K562 (cell line): ENCODE measurements around the gene MRPL27. TPM values are rescaled to one million over a fixed set of nuclear protein-coding genes. Genes with fewer than 3 reads are reported as not detected.

Source experiments
- CXXC5 ChIP-seq: fragments of 250-450 bp; sonication (Bioruptor Pico); IDR thresholded peaks from 2 replicates; pipeline ENCODE4 v1.8.0; 2022; ENCODE audit warnings: inconsistent platforms, mild to moderate bottlenecking, moderate library complexity
- ELF2 ChIP-seq: fragments of 250-450 bp; sonication (Bioruptor Pico); IDR thresholded peaks from 2 replicates; pipeline ENCODE4 v1.5.0; 2021; ENCODE audit warnings: mild to moderate bottlenecking
- LARP7 ChIP-seq: fragments of 450-650 bp; IDR thresholded peaks from 2 replicates; pipeline ENCODE4 v1.6.1; 2016
- MIER1 ChIP-seq: fragments of 450-650 bp; IDR thresholded peaks from 2 replicates; pipeline ENCODE4 v1.6.1; 2016; ENCODE audit warnings: antibody characterized with exemption, mild to moderate bottlenecking, low read depth
- MTA1 ChIP-seq: fragments of 450-650 bp; IDR thresholded peaks from 2 replicates; pipeline ENCODE4 v1.6.1; 2017; ENCODE audit warnings: borderline replicate concordance
- NFE2 ChIP-seq: IDR thresholded peaks from 2 replicates; pipeline ENCODE4 v1.6.1; 2014; ENCODE audit warnings: antibody characterized with exemption, low read depth
- NRF1 ChIP-seq, 2 experiments: fragments of 450-650 bp; IDR thresholded peaks in 1 of 2; conservative IDR thresholded peaks in 1 of 2; 2 replicates each; pipeline ENCODE4 v1.6.1; 2014; ENCODE audit warnings: mild to moderate bottlenecking in 2 of 2
- SMARCE1 ChIP-seq: fragments of 450-650 bp; IDR thresholded peaks from 2 replicates; pipeline ENCODE4 v1.7.1; 2016; ENCODE audit warnings: mild to moderate bottlenecking
- ZFPM2 ChIP-seq: fragments of 250-450 bp; sonication (Bioruptor Pico); IDR thresholded peaks from 2 replicates; pipeline ENCODE4 v1.5.1; 2022; ENCODE audit warnings: mild to moderate bottlenecking
- ZNF133 ChIP-seq: fragments of 250-450 bp; sonication (Bioruptor Pico); IDR thresholded peaks from 2 replicates; pipeline ENCODE4 v1.4.0; 2020; ENCODE audit warnings: mild to moderate bottlenecking
- ZNF263 ChIP-seq: sonication (generic); formaldehyde crosslinking; IDR thresholded peaks from 2 replicates; pipeline ENCODE4 v1.8.0; 2022; ENCODE audit warnings: mild to moderate bottlenecking, missing genetic modification reagents, borderline replicate concordance
- ZNF75A ChIP-seq: fragments of 450-650 bp; formaldehyde crosslinking; IDR thresholded peaks from 2 replicates; pipeline ENCODE4 v1.4.0; 2020; ENCODE audit warnings: mild to moderate bottlenecking
- ZSCAN29 ChIP-seq: fragments of 450-650 bp; IDR thresholded peaks from 2 replicates; pipeline ENCODE4 v1.6.1; 2017
- polyA plus RNA-seq, 8 experiments: library from polyadenylated mRNA; depleted of rRNA in 4 of 8; stranded (reverse) in 5 of 8; unstranded in 3 of 8; fragments of >200 nt; fragmentation: Nextera tagmentation in 2 of 8; fragmentation: Illumina TruSeq in 1 of 8; extraction: Ambion mirVana in 2 of 8; extraction: Trizol in 1 of 8; gene quantifications; 2 replicates each; pipeline versions ENCODE4 v1.2.1 to v1.2.3, GENCODE V29; 2011 to 2014; ENCODE audit warnings: inconsistent platforms in 1 of 8, missing spikeins in 1 of 8
- total RNA-seq, 7 experiments: library from RNA; depleted of rRNA in 6 of 7; stranded (reverse); fragments of >200 nt in 6 of 7; fragmentation: Illumina TruSeq in 2 of 7; extraction: Trizol in 2 of 7; gene quantifications; 2 replicates each; pipeline versions ENCODE4 v1.2.1 to v1.2.3, GENCODE V29; 2011 to 2021; ENCODE audit warnings: low replicate concordance in 1 of 7

MRPL27 gene
- total and polyA plus RNA-seq, 9 of the 15 experiments (the other 6 are each of a cell fraction or from before 2014, with no cell fraction given), result 96.3 to 401 (median 142) TPM

GRCh38 chr17:50346313-50347116 is 26.5 kb downstream of the MRPL27 start (continued):
- TF ChIP-seq ZNF75A (CRISPR knock-in tag), result no peak
- TF ChIP-seq ZFPM2 (CRISPR knock-in tag), result no peak
- no peak for TF ChIP-seq NFE2
- no peak for TF ChIP-seq ZNF133 (CRISPR knock-in tag)
- TF ChIP-seq SMARCE1, result peak; percentile 33; the same call in 1 of the 2 replicates
- TF ChIP-seq LARP7, result no peak
- no peak for TF ChIP-seq ZSCAN29
- TF ChIP-seq MTA1, result no peak
- TF ChIP-seq ZNF263 (CRISPR knock-in tag), result no peak
- TF ChIP-seq CXXC5 (CRISPR knock-in tag), result peak; percentile 27
- TF ChIP-seq ELF2 (CRISPR knock-in tag), result no peak
- 0 out of 2 replicates have a peak, but pooled peaks have one; percentile 28 for TF ChIP-seq MIER1
- TF ChIP-seq NRF1 (conservative IDR thresholded peaks at IDR 0.05 in 1 of 2, IDR thresholded peaks at IDR 0.05 in 1 of 2), result peak; percentile 47 to 53
